Stimulated activated CD4-positive, alpha-beta T cell treated with anti-CD3 and anti-CD28 coated beads, Interleukin-15, amount 100 ng/mL, for 24 hours (primary cell): ENCODE data around the gene NOTUM.
A peak's percentile ranks its signal among the peaks of the same experiment; 100 is the strongest.
"Not testable (repeated sequence)": the region's sequence is repeated elsewhere in the genome, so short reads cannot be mapped to it uniquely, and the experiment has no call there.

Source experiments
- DNase-seq: peaks from one replicate; pipeline ENCODE4 v3.0.0-alpha.2; 2020

The NOTUM gene

DNA sequence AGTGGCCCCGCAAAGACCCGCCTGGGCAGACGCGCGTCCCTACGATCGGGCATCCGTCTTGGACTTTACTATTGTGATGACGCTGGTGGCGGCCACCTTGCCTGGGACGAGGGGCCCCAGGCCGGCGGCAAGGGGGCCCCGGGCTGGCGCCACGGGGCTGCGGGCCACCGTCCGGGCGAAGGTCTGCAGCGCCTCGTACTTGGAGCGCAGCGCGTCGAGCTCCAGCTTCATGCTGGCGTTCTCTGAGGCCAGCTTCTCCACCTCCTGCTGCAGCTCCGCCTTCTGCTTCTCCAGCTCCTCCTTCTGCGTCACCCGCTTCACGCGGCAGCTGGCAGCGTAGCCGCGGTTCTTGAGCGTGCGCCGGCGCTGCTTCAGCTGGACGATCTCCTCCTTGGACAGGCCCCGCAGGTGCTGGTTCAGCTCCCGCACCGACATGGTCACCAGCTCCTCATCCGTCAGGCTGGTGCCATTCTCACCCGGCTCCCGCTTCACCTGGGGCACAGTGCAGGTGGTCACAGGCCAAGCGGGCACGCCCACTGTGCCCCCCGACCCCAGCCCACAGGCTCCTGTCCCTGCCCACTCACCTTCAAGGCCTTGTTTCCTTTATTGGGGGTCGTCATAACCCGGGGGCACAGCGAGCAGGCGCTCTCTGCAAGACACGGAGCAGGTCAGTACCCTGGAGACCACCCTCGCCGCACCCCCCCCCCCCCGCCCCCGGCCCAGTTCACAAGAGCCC lies 38.3 kb downstream of the NOTUM start:
- DNase-seq, result no peak

DNA sequence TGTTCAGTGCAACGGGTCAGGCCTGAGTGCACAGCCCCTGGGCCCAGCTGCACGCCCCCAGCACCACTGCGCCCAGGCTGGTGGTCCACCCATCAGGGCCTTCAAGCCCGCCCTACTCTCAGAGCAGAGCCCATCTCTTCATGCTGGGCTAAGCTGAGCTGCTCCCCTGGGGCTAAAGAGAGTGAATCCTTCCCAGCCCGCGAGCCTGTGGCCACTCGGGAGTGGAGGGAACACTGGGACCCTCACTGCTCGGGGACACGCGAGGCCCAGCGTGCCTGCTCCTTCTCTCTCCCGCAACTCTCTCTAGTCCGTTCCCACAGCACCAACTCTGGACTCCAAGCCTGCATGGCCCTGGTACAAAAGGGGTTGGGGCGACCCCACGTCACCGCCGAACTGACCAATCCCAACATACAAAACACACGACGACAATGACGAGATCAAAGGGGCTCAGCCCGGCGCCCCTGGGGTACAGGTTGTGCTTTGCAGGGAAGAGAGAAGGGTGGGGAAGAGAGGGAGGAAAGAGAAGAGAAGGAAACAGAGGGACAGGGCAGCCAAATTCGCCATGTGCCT lies 38.9 kb downstream of the NOTUM start:
- DNase-seq, result no peak

DNA sequence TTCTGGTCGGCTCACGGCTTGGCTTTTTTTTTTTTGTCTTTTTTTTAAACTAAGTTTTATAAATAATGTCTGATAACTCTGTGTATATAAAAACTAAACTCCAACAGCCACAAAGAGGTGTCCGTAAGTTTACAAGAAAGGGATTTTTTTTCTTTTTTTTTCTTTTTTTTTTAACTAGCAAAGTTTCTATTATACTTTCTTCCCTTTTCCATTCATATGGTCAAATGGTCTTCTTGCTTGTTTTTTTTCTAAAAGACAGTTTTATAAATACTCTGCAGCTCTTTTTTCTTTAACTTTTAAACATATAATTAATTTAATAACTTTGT lies 39.5 kb downstream of the NOTUM start:
- DNase-seq, result no peak

DNA sequence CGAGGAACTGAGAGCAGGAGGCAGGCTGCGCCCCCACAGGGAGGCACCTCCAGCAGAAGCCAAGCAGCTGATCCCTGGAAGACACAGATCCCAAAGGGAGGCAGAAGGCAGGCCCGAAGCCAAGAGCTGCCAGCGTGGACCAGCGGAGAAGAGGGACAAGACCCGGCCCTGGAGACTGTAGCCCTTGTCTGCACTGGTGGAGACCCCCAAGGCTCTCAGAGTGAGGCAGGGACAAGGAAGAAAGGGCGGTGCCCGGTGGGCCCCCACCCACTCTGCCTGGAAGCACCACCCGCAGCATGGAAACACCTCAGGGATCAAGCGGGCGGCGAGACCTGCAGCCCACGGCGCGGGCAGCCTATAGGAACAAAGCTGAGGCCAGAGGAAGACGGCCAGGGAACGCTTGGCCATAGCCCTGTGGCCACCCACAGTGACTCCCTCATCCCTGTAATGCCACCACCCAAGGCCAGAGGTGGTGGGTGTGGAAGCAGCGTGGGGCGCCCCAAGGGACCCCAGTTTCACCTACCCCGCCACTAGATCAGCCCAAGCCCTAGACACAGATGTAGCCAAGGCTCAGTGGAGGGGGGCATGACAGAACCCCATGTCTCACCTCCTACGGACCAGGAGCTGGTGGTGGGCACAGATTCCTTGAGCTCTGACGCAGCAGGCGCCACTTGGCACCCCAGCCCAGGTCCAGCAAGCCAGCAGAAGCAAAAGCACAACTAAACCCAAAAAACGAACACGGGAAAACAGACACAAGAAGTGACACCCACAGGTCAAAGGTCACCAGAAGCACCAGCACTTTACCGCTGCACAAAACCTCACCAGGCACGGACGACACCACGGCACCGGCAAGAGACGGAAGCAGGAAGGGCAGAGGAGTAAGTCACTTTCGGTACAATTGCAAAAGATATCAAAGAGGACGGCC lies 40.1 kb downstream of the NOTUM start:
- DNase-seq, result no peak

DNA sequence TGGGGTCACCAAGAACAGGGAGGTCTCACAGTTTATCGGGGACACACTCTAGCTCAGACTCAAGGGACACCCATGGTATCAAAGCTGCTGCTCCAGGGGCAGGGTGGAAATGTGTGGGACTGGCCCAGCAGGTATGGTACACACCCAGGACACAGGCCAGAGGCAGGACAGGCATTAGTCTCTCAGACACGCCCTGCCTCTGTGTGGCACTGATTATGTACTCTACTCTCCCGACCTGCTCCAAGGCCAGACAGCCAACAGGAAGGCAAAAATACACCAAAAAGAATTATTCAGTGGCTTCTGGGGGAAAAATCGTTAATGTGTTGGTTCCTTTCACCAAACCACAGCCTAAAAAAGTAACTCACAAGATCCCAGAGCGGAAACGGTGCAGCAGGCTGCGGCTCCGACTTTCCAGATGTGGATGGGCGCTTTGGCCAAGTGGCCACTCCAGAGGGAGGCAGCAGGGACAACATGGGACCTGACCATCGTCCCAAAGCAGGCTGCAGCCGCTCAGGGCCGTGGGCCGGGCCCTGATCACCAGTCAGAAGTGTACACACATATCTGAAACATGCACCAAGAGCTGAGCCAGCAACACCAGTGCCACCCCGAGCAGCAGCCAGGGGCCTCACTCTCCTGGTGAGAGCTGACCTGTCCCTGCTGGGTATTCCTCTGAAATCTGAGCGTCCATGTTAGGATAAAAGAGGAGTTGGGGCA lies 42.0 kb downstream of the NOTUM start:
- DNase-seq, result no peak

DNA sequence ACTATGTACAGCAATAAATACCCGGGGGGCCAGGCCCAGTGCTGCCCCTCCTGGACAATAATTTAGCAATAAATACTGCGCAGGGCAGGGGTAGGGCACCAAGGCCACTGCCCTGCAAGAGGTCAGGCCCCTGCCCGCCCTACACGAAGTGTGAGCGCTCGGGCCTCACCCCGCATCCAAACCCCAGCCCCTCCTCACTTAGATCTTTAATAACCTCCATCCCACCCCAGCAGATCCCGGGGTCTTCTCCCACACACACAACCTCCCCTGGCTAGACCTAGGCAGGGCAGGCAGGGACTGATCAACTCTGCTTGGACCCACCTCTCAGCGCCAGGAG lies 42.7 kb downstream of the NOTUM start:
- not testable (repeated sequence) for DNase-seq

DNA sequence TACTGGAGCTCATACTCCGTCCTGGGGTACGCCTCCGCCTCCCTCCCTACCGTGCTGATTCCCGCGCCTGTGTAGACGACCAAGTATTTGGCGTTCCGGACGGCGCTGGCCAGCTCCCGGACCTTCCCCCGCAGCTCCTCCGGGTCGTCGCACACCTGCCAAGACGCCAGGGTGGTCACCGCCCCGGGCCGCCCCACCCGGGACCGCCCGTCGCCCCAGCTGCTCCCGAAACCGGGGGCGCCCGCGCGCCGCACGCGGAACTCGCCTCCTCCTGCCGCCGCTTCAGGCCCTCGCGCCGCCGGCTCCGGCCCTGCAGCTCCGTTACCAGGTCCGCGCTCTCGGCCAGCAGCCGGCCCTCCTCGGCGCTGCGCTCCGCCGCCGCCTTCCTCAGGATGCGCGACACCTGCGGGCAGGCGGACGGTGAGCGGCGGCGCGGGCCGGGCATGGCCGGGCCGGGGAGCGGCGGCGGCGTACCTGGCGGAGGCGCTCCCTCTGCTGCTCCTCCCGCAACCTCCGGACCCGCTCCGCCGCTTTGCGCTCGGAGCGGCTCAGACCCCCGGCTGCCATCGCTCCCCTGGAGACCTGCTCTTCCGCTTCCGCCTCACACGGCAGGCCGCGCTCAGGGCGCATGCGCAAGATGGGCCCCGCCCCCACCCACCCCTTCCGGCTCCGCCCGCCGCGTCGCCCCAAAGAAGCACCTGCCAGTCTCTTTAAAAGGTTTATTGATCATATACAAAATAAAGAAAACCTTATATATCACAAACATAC lies 43.2 kb downstream of the NOTUM start, which contains the start of gene SIRT7:
TSS of gene SIRT7 (minus strand) at position 612 of the 768 bp plus-strand sequence. CDS start at position 567, 45 bp downstream.
- DNase-seq, result peak; percentile 81

DNA sequence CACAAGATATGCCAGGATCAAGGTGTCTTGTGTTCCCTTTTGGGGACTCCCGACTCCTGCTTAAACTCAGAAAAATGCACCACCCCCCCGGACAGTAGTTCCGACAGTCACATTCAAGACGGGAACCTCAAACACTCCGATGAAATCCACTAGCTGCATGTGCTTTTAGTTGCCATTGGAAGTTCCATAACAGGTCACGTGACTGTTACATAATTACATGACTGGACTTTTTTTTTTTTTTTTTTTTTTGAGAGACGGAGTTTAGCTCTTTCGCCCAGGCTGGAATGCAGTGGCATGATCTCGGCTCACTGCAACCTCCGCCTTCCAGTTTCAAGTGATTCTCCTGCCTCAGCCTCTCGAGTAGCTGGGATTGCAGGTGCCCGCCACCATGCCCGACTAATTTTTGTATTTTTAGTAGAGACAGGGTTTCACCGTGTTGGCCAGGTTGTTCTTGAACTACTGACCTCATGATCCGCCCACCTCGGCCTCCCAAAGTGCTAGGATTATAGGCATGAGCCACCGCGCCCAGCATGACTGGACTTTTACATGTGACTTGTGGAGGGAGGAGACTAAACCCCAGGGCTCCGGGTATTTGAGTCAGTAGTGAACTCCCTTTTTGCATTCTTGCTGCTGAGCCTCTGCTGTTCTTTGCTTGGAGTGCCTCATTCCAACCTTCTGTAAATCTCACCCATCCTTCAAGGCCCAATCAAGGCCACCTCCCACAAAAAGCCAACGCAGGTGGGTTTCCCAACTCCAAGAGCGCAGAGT lies 44.6 kb downstream of the NOTUM start:
- DNase-seq, result no peak

DNA sequence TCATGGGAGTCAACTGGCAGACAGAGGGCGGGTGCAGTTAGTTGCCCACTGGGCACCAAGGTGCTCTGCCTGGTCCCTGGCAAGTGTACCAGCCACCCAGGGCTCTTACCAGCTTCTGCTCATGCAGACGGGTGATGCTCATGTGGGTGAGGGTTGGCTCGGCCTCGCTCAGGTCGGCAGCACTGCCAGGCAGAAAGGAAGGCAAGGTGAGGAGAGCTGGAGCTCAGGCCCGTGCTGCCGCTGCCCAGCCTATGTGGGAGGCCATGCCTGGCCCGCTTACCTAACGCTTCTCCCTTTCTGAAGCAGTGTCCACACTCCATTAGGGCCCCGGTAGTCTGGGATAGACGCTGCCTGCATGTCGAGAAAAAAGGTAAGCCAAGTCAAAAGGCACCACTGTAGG lies 45.7 kb downstream of the NOTUM start:
- DNase-seq, result no peak

DNA sequence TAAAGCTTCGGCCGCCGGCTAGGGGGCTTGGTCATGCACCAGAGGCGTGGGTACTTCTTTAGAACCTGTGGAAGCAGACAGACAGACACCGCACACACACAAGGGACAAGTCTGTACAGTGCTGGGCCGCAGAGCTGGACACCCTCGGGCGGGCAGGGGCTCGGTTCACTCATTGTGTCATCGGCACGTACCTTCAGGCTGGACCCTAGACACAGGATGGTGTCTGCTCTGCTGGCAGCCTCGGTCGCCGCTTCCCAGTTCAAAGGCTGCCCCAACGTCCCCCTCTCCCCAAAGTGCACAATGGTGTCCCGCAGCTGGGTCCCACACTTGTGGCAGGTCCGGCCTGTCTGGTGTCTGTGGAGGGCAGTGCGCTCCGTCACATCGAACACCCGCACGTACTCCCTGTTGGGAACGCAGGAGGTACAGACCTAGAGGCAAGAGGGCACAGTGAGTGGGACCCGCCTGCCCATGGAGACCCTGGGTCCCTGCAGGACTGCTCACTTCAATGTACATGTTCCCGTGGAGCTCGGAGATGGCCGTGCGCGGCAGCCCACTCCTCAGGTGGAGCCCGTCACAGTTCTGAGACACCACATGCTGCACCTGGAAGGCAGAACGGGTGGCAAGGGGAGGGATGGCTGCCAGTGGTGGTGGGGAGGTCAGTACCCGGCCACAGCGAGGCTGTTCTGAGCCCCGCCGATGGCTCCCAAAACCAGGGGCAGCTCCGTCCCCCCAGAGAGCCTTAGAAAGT lies 46.7 kb downstream of the NOTUM start:
- DNase-seq, result no peak

DNA sequence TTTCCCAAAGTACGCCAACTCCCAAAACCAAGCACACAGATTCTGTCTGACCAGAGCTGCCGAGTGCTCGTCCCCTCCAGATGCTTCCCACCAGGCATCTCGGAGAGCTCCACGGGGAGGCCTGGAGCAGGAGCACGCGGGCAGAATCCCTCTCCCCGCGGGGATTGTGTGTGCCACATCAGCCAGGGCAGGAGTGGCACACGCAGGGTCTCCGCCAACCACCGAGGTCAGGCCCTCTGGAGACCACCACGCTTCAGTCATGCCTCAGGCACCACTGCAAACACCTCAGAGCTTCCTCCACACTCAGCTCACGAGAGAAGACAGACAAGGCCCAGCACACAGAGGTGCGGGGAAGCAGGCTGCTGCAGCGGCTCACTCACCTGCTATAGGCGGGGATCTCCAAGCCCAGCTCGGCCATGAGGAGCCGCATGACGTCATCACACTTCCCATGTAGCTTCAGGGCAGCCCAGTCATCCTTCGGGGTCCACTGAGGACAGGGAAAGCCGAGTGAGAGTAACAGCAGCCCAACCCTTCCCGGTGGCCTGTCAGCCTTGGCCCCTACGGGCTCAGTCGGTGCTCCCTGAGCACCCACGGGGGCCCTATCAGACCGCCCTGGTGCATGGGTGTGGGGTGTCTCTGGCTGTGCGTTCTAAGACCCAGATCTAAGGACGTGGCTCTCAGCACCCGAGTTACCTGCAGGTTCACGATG lies 47.4 kb downstream of the NOTUM start:
- DNase-seq, result no peak

DNA sequence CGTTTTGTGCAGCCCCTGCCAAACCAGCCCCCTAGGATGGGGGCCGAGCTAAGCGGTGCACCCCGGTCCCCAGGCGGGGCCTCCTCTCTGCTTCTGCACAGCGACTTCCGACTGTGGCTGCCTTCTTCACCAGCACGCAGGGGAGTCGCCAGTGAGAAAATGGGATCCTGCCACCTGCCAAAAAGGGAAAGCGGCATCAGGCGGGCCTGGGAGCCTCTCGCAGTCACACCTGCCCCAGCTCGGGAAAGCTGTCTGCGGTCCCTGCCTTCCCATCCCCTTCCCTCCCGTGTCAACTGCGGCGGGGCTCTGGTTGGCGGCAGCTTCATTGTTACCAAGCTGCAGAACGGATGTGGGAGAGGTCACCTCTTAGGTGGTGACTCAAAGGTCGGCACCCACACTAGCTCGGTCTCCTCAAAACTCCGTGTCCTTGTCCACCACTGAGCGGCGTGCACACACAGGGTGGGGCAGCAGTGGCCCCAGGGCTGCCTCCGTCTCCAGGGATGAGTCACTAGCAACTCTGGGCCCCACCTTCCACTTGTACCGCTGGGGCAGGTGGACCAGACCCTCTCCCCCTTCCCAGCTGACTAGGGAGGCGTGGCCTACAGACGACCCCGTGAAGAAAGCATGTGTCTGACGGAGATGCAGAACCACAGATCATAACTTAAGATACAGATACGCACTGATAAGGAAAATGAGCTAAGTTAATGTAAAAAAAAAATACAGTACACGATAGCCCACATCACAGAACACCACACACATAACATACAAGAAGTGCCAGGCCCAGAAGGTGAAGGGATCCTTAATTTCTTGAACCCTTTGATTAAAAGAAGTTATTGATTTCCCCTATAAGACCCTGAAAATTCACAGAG lies 48.3 kb downstream of the NOTUM start:
- no peak for DNase-seq

DNA sequence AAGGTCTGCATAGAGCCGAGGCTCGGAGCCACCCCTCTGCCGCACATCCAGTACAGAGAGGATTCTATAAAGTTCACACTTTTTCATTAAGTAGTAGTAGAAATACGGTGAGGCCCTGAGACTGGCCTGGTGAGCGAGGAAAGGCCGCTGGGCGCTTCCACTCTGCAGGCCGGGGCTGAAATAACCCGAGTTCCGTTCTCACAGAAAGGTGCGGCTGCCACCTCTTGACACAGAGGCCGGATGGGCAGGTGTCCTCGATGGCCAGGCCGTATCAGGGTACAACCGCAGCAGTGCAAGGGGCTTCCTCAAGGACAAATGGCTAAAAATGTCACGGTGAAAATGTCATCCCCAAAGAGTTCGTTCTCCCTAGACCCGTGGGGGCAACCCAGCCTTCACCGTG lies 49.0 kb downstream of the NOTUM start:
- DNase-seq, result no peak

DNA sequence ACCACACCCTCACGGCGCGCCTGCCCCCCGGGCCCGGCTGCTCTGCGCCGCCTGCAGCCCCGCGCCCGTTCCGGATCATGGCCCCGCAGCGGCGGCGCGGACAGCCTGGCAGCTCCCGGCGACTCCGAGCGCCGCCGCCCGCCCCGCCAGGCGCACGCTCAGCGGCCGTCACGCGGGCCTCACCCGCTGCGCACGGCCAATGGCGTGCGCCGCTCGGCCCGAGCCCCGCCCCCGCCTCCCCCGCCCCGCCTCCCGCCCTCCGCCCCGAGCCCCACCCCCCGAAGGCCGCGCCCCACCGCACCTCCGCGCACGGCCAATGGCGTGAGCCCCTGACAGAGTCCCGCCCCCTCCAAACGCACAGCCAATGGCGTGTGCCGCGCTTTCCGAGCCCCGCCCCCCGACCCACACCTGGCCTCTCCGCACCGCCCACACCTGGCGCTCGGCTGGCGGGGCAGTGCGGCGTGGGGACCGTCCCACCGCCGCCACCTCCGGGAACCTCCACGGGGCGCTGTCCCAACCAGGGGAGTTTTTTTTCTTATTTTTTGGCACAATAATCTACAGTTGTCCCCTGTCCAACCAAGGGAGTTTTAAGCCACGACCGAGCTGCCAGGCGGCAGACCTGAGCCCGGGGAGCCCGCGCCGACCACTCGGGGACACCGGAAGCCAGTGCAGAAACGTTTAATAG lies 49.6 kb downstream of the NOTUM start, which contains the start of gene PCYT2:
TSS of gene PCYT2 (minus strand) at position 123 of the 685 bp plus-strand sequence. CDS start at position 79, 44 bp downstream.
- peak; percentile 96 for DNase-seq

DNA sequence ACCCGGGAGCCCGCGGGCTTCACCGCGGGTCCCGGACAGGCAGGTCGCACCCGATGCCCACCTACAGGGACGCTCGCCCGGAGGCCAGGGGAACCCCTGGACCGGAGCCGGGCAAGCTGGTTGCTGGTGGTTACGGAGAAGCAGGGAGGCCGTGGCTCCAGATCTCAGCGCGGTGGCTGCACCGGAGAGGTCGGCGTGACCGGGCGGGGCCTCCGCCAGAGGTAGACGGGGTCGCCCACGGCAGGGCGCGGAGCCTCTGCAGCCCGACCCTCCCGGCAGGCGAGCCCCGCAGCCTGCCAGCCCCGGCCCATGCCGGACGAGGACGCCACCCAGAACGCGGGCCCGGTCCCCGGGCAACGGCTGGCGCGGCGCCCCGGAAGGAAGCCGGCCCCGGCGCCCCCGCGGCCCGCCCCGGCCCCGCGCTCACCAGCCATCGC lies 50.1 kb downstream of the NOTUM start:
- DNase-seq, result peak; percentile 46

DNA sequence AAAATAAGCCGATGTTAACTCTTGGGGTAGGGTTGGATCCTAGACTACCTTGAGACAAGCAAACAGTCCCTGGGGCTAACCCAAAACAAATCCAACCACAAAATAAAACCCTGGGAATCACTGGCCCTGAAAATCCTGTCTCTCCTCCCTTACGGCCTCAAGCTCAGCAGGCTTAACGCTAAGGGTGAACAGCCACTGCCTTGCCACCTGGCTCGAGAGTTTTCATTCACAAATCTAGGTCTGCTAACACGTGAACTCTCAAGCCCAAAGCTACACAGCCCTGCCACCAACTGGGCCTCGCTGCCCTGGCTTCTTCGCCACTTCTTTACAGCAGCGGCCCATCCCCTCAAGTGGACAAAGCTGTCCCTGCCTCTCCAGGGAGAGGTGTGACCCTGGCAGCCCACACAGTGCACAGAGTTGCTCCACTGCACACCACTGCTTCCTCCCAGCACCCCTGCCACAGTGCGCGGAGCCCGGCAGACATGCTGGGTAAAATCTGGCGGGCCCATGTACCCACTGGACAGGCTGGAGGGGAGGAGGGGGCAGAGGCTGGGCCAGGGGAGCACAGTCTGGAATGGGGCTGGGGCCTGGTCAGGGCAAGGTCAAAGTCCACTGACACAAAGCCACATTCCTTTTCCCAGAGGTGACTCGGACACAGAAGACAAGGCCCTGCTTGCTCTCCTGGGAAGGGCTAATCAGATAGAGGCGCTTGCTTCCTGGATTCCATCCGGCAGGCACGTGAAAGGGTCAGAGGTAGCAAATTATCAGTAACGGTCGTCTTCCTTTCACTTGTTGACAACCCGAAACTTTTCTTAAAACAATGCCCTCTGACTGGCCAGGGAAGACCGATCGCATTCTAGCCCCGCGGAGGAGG lies 50.8 kb downstream of the NOTUM start:
- DNase-seq, result no peak

DNA sequence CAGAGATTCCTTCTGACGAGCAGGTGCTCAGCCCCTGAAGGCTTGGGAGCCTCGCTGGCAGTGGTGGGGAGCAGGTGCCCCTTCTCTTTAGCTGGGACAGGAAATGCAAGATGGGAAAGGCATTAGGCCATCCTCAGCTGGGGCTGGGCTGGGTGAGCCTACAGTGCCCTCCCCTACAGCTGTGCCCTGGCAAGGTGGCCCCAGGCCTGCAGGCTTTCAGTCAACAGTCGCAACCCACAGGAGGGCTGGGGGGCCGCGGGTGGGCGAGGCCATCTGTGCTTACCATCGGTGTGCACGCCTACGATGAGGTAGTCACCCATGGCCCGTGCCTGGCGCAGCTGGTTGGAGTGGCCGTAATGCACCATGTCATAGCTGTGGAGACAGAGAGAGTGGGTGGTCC lies 51.8 kb downstream of the NOTUM start:
- DNase-seq, result no peak
